NCI-H510A treated with DMSO at 0.1 percent for 48 hours (cell line): ENCODE data around the gene SMIM43.
"Not testable (repeated sequence)": the region's sequence is repeated elsewhere in the genome, so short reads cannot be mapped to it uniquely, and the experiment has no call there.

Experiments used
- DNase-seq: peaks from one replicate; lab custom pipeline; 2025; lab: John Stamatoyannopoulos, UW

Gene SMIM43

GRCh38 chr4:121736735-121737351, 28.1 kb downstream of the SMIM43 start:
- DNase-seq = peak; percentile 35

- DNase-seq = no peak
Observed at GRCh38 chr4:121734571-121734970, 30.4 kb downstream of the SMIM43 start.

GRCh38 chr4:121733942-121734341, 31.0 kb downstream of the SMIM43 start:
- DNase-seq = no peak

GRCh38 chr4:121729753-121730152, 35.2 kb downstream of the SMIM43 start:
- DNase-seq = not testable (repeated sequence)

GRCh38 chr4:121728798-121729226, 36.2 kb downstream of the SMIM43 start:
- no peak for DNase-seq

- DNase-seq = no peak
Observed at GRCh38 chr4:121728066-121728465, 36.9 kb downstream of the SMIM43 start.

GRCh38 chr4:121726642-121727268, 38.2 kb downstream of the SMIM43 start:
- peak; percentile 20 for DNase-seq

GRCh38 chr4:121724671-121725070, 40.3 kb downstream of the SMIM43 start:
- DNase-seq = no peak

- no peak for DNase-seq
Observed at GRCh38 chr4:121721700-121722099, 43.3 kb downstream of the SMIM43 start.

- no peak for DNase-seq
Observed at GRCh38 chr4:121720109-121720508, 44.9 kb downstream of the SMIM43 start.

- DNase-seq = no peak
Observed at GRCh38 chr4:121717680-121718237, 47.2 kb downstream of the SMIM43 start.

GRCh38 chr4:121714548-121714947, 50.4 kb downstream of the SMIM43 start:
- no peak for DNase-seq

GRCh38 chr4:121712783-121713182, 52.2 kb downstream of the SMIM43 start:
- DNase-seq = no peak

GRCh38 chr4:121712001-121712651, 52.8 kb downstream of the SMIM43 start:
- DNase-seq = no peak

GRCh38 chr4:121711263-121712000, 53.5 kb downstream of the SMIM43 start:
- peak; percentile 43 for DNase-seq

GRCh38 chr4:121709766-121710405, 55.1 kb downstream of the SMIM43 start:
- no peak for DNase-seq
